Trophoblast cell (in vitro differentiated cells and primary cell): ENCODE data around the gene BEX2.
"Not testable (repeated sequence)": the region's sequence is repeated elsewhere in the genome, so short reads cannot be mapped to it uniquely, and the experiment has no call there.

Experiments used
- DNase-seq, 2 donors: peaks; one replicate each; pipeline ENCODE4 v3.0.0-alpha.2; 2016
- H2AFZ ChIP-seq: 2 replicates; pipeline ENCODE4 v1.6.1; 2013; ENCODE audit warnings: low read length, moderate library complexity, mild to moderate bottlenecking; ENCODE audit not compliant: insufficient read depth, poor library complexity
- H2AK5ac ChIP-seq: 2 replicates; pipeline ENCODE4 v1.6.1; 2013; ENCODE audit warnings: mild to moderate bottlenecking, low read length
- H2BK120ac ChIP-seq: 2 replicates; pipeline ENCODE4 v1.6.1; 2013; ENCODE audit warnings: low read length, mild to moderate bottlenecking, moderate library complexity; ENCODE audit not compliant: insufficient read depth, poor library complexity
- H2BK12ac ChIP-seq: 2 replicates; pipeline ENCODE4 v1.6.1; 2013; ENCODE audit warnings: mild to moderate bottlenecking, low read length, moderate library complexity
- H2BK5ac ChIP-seq: 2 replicates; pipeline ENCODE4 v1.6.1; 2013; ENCODE audit warnings: low read length, low read depth, moderate library complexity, mild to moderate bottlenecking; ENCODE audit not compliant: poor library complexity
- H3K14ac ChIP-seq: 2 replicates; pipeline ENCODE4 v1.6.1; 2013; ENCODE audit warnings: mild to moderate bottlenecking, low read length
- H3K18ac ChIP-seq: 2 replicates; pipeline ENCODE4 v1.6.1; 2013; ENCODE audit warnings: mild to moderate bottlenecking, low read length
- H3K23ac ChIP-seq: 2 replicates; pipeline ENCODE4 v1.6.1; 2013; ENCODE audit warnings: low read length
- H3K27ac ChIP-seq: 2 replicates; pipeline ENCODE4 v1.5.1; 2013; ENCODE audit warnings: low read depth, mild to moderate bottlenecking, inconsistent platforms, low read length, moderate library complexity
- H3K27me3 ChIP-seq: 2 replicates; pipeline ENCODE4 v1.6.1; 2013; ENCODE audit warnings: inconsistent platforms, mild to moderate bottlenecking, low read length, moderate library complexity; ENCODE audit not compliant: insufficient read depth
- H3K36me3 ChIP-seq, 2 experiments: 1 replicate in 1 of 2; 2 replicates in 1 of 2; pipeline ENCODE4 v1.6.1; 2013; ENCODE audit warnings: low read length in 2 of 2, mild to moderate bottlenecking in 2 of 2, moderate library complexity in 1 of 2; ENCODE audit not compliant: insufficient read depth in 2 of 2, control insufficient read depth in 1 of 2
- H3K4ac ChIP-seq: 2 replicates; pipeline ENCODE4 v1.6.1; 2013; ENCODE audit warnings: low read depth, mild to moderate bottlenecking, low read length, moderate library complexity
- H3K4me1 ChIP-seq, 2 experiments: 1 replicate in 1 of 2; 2 replicates in 1 of 2; pipeline ENCODE4 v1.6.1; 2013; ENCODE audit warnings: low read length in 2 of 2, mild to moderate bottlenecking in 2 of 2, moderate library complexity in 1 of 2; ENCODE audit not compliant: insufficient read depth in 2 of 2, control insufficient read depth in 1 of 2
- H3K4me2 ChIP-seq: 2 replicates; pipeline ENCODE4 v1.6.1; 2013; ENCODE audit warnings: inconsistent platforms, mild to moderate bottlenecking, low read length, moderate library complexity
- H3K4me3 ChIP-seq: 2 replicates; pipeline ENCODE4 v1.5.1; 2013; ENCODE audit warnings: mild to moderate bottlenecking, low read depth, low read length, inconsistent platforms
- H3K79me1 ChIP-seq: one replicate; pipeline ENCODE4 v1.6.1; 2013; ENCODE audit warnings: low read length
- H3K79me2 ChIP-seq: 2 replicates; pipeline ENCODE4 v1.6.1; 2013; ENCODE audit warnings: low read length, mild to moderate bottlenecking; ENCODE audit not compliant: control insufficient read depth, insufficient read depth, poor library complexity
- H3K9ac ChIP-seq: 2 replicates; pipeline ENCODE4 v1.6.1; 2013; ENCODE audit warnings: mild to moderate bottlenecking, low read length
- H3K9me3 ChIP-seq: 2 replicates; pipeline ENCODE4 v1.6.1; 2013; ENCODE audit warnings: low read depth, mild to moderate bottlenecking, control low read depth, inconsistent platforms, low read length; ENCODE audit not compliant: insufficient read depth
- H4K12ac ChIP-seq: 2 replicates; pipeline ENCODE4 v1.6.1; 2013; ENCODE audit warnings: low read depth, mild to moderate bottlenecking, low read length, moderate library complexity
- H4K8ac ChIP-seq: 2 replicates; pipeline ENCODE4 v1.6.1; 2013; ENCODE audit warnings: low read depth, mild to moderate bottlenecking, low read length, moderate library complexity
- H4K91ac ChIP-seq: one replicate; pipeline ENCODE4 v1.6.1; 2013; ENCODE audit warnings: low read depth, mild to moderate bottlenecking, low read length, moderate library complexity
- WGBS: extraction: QIAGEN DNeasy Blood & Tissue Kit; methylation state at CpG from one replicate; pipeline ENCODE4 v1.1.7; 2013; ENCODE audit warnings: missing lambda C conversion rate; ENCODE audit not compliant: insufficient read length, insufficient coverage; ENCODE audit errors: extremely low coverage; 5-methylcytosine and 5-hydroxymethylcytosine counted together

Gene BEX2

DNA sequence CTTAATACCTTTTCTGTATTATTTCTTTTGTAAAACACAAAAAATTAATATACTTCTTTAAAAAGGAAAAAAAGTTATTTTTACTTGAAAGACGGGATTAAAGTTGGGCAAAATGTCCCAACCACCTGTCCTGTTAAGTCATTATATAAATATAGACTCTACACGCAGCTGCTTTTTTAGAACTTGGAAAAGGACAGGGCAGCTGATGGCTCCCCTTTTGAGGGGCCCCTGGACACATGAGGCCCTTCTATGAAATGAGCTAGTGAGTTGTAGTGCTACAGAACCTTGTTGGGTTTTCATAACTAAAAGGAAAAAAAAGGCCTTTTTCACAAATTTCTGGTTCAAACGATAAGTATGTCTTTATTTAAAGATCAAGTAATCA, 600 bp upstream of the BEX2 start:
- Histone ChIP-seq H3K79me1 (peaks cover 4% of the 10 kb centered on the region), H4K12ac (no peak overlapping the region), H3K14ac (no peak overlapping the region), H2BK5ac (no peak overlapping the region), H3K36me3 (no peaks in the 10 kb centered on the region), H2AFZ (no peak overlapping the region), H3K4me1 (peaks cover 3 to 4% of the 10 kb centered on the region in 2 experiments), H3K23ac (no peak overlapping the region), H3K27ac (no peak overlapping the region), H3K27me3 (no peaks in the 10 kb centered on the region), H3K4me3 (no peak overlapping the region), H3K18ac (no peak overlapping the region), H2AK5ac (no peak overlapping the region), H4K91ac (no peak overlapping the region), H3K9me3 (no peaks in the 10 kb centered on the region), H3K79me2 (peaks cover 2% of the 10 kb centered on the region), H2BK120ac (no peak overlapping the region), H2BK12ac (no peak overlapping the region), H3K9ac (no peak overlapping the region), H4K8ac (no peak overlapping the region), H3K4ac (no peak overlapping the region), H3K4me2 (no peak overlapping the region)
- DNase-seq: no peak
- no CpG with 5 or more reads among the region's 3 CpGs for WGBS

DNA sequence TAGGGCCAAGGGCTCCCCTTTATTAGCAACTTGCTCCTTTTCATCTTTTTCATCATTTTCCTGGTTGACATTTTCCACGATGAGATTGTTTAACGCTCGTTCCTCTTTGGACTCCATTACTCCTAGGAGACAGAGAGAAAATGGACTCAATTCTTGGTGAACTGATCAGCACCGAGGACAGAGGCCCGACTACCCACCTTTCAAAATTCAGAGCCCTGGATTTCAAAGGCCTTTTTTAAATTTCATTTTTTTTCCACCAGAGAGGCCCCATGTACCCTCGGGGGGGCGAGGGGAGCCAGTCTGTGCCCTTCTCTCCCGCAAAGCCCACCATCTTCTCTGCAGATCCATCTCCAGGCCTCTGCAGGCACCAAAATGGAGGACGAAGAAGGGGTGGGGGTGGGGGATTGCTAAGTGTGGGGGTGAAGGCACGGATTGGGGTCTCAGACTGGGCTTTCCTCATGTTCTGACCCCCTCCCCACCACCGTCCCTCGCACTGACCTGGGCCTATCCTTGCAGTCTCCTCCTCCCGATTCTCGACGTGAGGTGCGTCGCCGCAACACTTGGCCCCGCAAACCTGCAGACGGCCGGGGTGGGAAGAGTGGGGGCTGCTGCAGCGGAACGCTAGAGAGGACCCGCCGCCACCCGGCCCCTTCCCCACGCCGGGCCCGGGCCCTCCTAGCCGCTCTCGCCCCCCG, 783 bp downstream of the BEX2 start:
- Histone ChIP-seq H3K9ac (no peak overlapping the region), H3K4me3 (peak overlapping the region; percentile 81), H3K79me2 (peaks cover 2% of the 10 kb centered on the region), H3K27ac (no peak overlapping the region), H2BK5ac (no peak overlapping the region), H3K79me1 (peaks cover 4% of the 10 kb centered on the region), H3K23ac (no peak overlapping the region), H3K36me3 (no peaks in the 10 kb centered on the region), H2BK12ac (no peak overlapping the region), H4K8ac (peak overlapping the region; percentile 65), H3K27me3 (no peaks in the 10 kb centered on the region), H2BK120ac (no peak overlapping the region), H3K4ac (peak overlapping the region; percentile 27), H4K12ac (peak overlapping the region; percentile 54), H3K4me1 (peaks cover 3 to 4% of the 10 kb centered on the region in 2 experiments), H3K18ac (no peak overlapping the region), H4K91ac (no peak overlapping the region), H3K9me3 (no peaks in the 10 kb centered on the region), H3K4me2 (peak overlapping the region; percentile 84), H2AFZ (peak overlapping the region; percentile 93), H2AK5ac (no peak overlapping the region), H3K14ac (no peak overlapping the region)
- WGBS: no CpG with 5 or more reads among the region's 32 CpGs
- DNase-seq: no peak

DNA sequence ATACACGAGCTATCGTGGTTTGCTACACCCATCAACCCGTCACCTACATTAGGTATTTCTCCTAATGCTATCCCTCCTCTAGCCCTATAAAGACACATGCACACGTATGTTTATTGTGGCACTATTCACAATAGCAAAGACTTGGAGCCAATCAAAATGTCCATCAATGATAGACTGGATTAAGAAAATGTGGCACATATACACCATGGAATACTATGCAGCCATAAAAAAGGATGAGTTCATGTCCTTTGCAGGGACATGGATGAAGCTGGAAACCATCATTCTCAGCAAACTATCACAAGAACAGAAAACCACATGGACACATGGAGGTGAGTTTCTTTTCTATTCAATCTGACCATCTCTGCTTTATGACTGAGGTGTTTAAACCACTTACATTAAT, 5.1 kb downstream of the BEX2 start:
- H3K4ac ChIP-seq, H3K36me3 ChIP-seq, H3K18ac ChIP-seq, H2BK120ac ChIP-seq, H4K8ac ChIP-seq, H3K9me3 ChIP-seq, H4K12ac ChIP-seq, H3K23ac ChIP-seq, H3K14ac ChIP-seq, H2BK12ac ChIP-seq, H3K27me3 ChIP-seq, H2AK5ac ChIP-seq, H3K27ac ChIP-seq, H4K91ac ChIP-seq, H3K79me2 ChIP-seq, H3K9ac ChIP-seq, H3K4me2 ChIP-seq, H2BK5ac ChIP-seq, H3K4me1 ChIP-seq, H2AFZ ChIP-seq, DNase-seq, H3K4me3 ChIP-seq, H3K79me1 ChIP-seq: not testable (repeated sequence)
- WGBS: no CpG with 5 or more reads among the region's 4 CpGs

DNA sequence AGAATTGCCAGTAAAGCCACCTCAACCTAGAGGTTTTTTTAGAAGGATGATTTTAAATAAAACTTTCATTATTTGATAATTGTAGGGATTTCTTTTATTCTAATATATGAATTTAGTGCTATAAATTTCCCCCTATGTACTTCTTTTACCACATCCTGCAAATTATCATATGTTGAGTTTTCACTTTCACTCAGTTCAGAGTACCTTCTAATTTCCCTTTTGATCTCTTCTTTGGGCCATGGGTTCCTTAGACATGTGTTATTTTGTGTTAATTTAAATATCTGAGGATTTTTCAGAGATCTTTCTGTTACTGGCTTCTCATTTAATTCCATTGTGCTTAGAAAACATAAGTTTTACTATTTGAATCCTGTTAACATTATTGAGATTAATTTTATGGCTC, 6.1 kb downstream of the BEX2 start:
- Histone ChIP-seq H3K4me3 (no peak overlapping the region), H3K79me1 (no peaks in the 10 kb centered on the region), H2BK5ac (no peak overlapping the region), H3K27me3 (no peaks in the 10 kb centered on the region), H4K91ac (no peak overlapping the region), H3K18ac (no peak overlapping the region), H3K23ac (no peak overlapping the region), H3K14ac (no peak overlapping the region), H3K4ac (no peak overlapping the region), H3K79me2 (no peaks in the 10 kb centered on the region), H2BK12ac (no peak overlapping the region), H3K36me3 (no peaks in the 10 kb centered on the region), H2BK120ac (no peak overlapping the region), H4K8ac (no peak overlapping the region), H3K4me1 (no peaks in the 10 kb centered on the region), H3K27ac (no peak overlapping the region), H3K9ac (no peak overlapping the region), H3K4me2 (no peak overlapping the region), H4K12ac (no peak overlapping the region), H3K9me3 (no peaks in the 10 kb centered on the region), H2AFZ (no peak overlapping the region), H2AK5ac (no peak overlapping the region)
- no peak for DNase-seq
